ENCODE results near the gene IDH3G. TPM values are rescaled to one million over a fixed set of nuclear protein-coding genes. Genes with fewer than 3 reads are reported as not detected.

Gene IDH3G
- 10 to 100 TPM; 60.2 to 67.1 (median 62.8) TPM for total RNA-seq (2021; fragmentation: NEBNext Ultra II Directional; extraction: Animal tissue kit (Norgen Biotek cat#: 25700))
- long read RNA-seq, partial matches to known transcripts, result 7 of 130 reads
- long read RNA-seq, other reads (novel, unspliced or antisense), result 123 of 130 reads

DNA sequence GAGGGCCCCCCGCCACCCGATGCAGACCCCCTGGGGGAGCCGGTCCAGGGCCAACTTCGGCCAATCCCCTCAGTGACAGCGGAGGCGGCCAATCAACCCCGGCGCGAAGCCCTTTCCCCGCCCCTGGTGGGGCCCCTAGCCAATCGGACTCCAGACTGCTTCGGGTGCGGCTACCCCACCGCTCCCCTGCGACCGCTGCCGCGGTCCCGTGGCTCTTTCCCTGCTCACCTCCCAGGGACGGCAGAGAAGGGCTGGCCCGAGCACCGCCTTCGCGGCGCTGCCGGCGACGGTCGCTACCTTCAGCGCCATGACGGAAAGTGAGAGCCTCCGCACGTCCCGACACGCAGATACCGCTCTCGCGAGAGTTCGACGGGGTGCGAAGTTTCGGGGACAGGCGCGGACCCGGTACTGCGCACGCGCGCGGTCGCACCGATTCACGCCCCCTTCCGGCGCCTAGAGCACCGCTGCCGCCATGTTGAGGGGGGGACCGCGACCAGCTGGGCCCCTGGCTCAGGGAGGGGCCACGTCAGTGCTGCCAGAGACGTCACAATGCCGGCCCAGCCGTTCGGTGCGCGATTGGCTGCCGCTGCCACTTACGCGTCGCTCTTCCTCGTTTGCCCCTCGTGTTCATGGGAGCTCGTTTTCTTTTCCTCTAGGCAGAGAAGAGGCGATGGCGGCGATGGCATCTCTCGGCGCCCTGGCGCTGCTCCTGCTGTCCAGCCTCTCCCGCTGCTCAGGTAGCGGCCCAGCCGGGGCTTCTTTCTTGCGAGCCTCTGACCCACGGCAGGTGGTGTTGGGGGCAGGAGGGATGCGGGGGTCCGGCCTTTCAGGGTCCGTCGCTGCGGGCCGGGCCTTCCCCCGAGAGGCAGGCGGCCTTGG lies at the start of gene IDH3G, which contains the start of gene SSR4:
Gene IDH3G, minus strand, starts transcription at position 358 of the 879 bp plus-strand sequence. Its CDS starts 49 bp downstream, at position 309.
Gene SSR4, plus strand, starts transcription at position 651 of the 879 bp plus-strand sequence. Its CDS starts 20 bp downstream, at position 671.
- Mint-ChIP-seq H3K4me1 (ENCODE audit: low read depth) (peaks cover 18% of the 10 kb centered on the region), H3K9me3 (no peaks in the 10 kb centered on the region), H3K4me3 (peak within 1 kb of the TSS; percentile 95), H3K36me3 (ENCODE audit: low read depth) (peaks cover 4% of the 10 kb centered on the region), H3K27ac (peak within 1 kb of the TSS; percentile 92), H3K27me3 (ENCODE audit: insufficient read depth) (peaks cover 2% of the 10 kb centered on the region; the same call in 1 of the 2 replicates)
- TF ChIP-seq, protein P1, sequence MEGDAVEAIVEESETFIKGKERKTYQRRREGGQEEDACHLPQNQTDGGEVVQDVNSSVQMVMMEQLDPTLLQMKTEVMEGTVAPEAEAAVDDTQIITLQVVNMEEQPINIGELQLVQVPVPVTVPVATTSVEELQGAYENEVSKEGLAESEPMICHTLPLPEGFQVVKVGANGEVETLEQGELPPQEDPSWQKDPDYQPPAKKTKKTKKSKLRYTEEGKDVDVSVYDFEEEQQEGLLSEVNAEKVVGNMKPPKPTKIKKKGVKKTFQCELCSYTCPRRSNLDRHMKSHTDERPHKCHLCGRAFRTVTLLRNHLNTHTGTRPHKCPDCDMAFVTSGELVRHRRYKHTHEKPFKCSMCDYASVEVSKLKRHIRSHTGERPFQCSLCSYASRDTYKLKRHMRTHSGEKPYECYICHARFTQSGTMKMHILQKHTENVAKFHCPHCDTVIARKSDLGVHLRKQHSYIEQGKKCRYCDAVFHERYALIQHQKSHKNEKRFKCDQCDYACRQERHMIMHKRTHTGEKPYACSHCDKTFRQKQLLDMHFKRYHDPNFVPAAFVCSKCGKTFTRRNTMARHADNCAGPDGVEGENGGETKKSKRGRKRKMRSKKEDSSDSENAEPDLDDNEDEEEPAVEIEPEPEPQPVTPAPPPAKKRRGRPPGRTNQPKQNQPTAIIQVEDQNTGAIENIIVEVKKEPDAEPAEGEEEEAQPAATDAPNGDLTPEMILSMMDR (IDR thresholded peaks at IDR 0.05), result peak; percentile 54; the same call in 1 of the 2 replicates
- peak; percentile 85 for DNase-seq

DNA sequence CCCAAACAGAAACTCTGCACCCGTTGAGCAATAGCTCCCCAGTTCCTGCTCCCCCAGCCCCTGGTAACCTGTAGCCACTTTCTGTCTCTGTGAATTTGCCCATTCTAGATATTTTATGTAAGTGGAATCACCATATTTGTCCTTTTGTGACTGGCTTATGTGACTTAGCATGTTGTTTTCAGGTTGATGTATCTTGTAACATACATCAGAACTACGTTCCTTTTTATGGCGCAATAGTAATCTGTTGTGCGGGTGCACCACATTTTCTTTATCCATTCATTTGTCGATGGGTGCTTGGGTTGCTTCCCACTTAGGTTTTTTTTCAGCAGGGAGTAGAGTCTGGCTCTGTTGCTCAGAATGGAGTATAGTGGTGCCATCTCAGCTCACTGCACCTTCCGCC lies 42.7 kb upstream of the IDH3G start:
- H3K36me3 Mint-ChIP-seq (ENCODE audit: low read depth), result no peaks in the 10 kb centered on the region
- no peak overlapping the region for H3K4me3 Mint-ChIP-seq
- no peaks in the 10 kb centered on the region for H3K4me1 Mint-ChIP-seq (ENCODE audit: low read depth)
- peaks cover 22% of the 10 kb centered on the region for H3K27me3 Mint-ChIP-seq (ENCODE audit: insufficient read depth)
- TF ChIP-seq, protein P1 (IDR thresholded peaks at IDR 0.05), result no peak
- H3K9me3 Mint-ChIP-seq, result no peaks in the 10 kb centered on the region
- no peak overlapping the region for H3K27ac Mint-ChIP-seq
- no peak for DNase-seq

DNA sequence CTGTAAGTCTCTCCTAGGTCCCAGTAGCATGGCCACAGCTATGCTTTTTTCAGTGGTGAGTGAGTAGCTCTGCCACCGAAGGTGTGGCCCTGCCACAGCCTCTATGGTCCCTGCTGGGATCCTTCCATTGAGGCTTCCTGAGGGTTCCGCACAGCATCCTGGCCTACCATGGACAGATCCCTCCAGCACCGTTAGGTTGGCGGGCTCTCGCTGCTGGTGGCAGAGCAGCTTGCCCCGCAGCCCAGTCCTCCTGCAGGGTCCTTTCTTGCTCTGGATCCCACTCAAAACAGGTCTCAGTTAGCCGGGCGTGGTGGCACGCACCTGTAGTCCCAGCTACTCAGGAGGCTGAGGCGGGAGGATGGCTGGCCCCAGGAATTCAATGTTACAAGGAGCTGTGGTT lies 38.6 kb upstream of the IDH3G start:
- no peaks in the 10 kb centered on the region for H3K4me1 Mint-ChIP-seq (ENCODE audit: low read depth)
- TF ChIP-seq, protein P1 (IDR thresholded peaks at IDR 0.05), result no peak
- H3K36me3 Mint-ChIP-seq (ENCODE audit: low read depth), result no peaks in the 10 kb centered on the region
- peaks cover 18% of the 10 kb centered on the region for H3K27me3 Mint-ChIP-seq (ENCODE audit: insufficient read depth)
- no peak overlapping the region for H3K4me3 Mint-ChIP-seq
- DNase-seq, result no peak
- H3K27ac Mint-ChIP-seq, result no peak overlapping the region
- H3K9me3 Mint-ChIP-seq, result no peaks in the 10 kb centered on the region

DNA sequence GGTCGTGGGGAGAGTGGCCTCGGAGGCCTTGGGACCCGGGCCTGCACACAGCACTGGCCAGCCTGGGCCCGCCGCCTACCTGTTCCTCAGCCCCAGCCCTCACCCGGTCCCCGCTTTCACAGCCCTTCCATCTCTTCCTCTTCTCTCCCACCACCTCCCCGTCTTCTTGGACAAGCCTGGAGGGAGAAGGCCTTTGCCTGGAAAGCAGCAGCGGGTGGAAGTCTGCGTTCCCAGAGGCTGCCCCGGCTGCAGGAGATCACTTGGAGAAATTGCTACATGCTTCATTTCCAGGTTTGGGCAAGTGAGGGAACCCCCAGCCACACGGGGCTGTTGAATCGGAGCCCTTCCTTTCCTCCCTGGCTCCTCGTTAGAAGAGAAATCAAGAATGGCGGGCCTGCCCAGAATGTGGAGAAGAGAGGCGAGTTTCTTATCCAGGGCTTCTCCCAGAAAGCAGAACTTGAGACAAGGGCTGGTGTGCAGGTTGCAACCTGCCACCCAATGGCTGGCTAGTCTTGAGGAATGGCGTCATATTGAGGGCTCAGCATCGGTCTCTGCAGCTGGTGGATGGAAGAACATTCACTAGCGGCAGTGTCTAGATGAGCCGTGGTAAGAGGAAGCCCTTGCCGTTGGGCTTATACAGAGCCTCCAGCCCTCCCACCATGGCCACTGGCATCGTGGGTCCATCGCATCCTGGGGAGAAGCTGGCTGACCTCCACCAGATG lies 37.4 kb upstream of the IDH3G start:
- H3K36me3 Mint-ChIP-seq (ENCODE audit: low read depth), result no peaks in the 10 kb centered on the region
- H3K27ac Mint-ChIP-seq, result no peak overlapping the region
- H3K4me1 Mint-ChIP-seq (ENCODE audit: low read depth), result no peaks in the 10 kb centered on the region
- DNase-seq, result no peak
- TF ChIP-seq, protein P1 (IDR thresholded peaks at IDR 0.05), result no peak
- H3K4me3 Mint-ChIP-seq, result no peak overlapping the region
- H3K27me3 Mint-ChIP-seq (ENCODE audit: insufficient read depth), result peaks cover 15% of the 10 kb centered on the region
- H3K9me3 Mint-ChIP-seq, result no peaks in the 10 kb centered on the region

DNA sequence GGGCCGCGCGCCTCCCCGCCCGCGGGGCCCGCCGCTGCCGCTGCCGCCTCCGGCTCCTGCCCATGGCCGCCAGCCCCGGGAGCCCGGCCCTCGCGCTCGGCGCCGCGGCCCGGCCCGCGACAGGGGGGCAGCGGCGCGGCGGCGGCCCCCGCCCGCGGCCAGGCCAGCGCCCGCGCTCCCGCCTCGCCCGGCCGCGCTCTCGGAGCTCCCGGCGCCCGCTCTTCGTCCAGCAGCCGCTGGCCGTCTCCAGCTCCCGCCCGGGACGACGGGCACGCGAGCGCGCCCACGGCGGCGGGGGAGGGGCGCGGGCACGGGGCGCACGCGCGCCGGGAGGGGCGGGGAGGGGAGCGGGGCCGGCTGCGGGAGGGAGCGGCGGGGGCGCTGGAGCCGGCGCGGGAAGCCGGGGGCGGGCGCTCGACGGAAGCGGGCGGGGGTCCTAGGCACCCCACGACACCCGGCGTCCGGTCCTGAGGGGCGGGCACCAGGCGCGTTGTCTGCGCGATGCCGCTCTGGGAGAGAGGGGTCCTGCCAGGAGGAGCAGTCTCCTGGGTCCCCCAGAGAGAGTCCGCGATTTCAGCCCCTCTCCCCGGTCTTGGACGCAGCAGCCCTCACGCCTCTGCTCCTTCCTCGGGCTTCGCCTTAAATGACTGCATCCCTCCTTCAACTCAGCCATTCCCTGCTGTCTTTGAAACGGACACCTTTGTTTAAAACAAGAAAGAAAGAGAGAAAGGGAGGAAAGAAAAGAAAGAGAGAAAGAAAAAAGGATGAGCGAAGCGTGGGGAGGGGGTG lies 36.7 kb upstream of the IDH3G start:
- H3K4me3 Mint-ChIP-seq, result no peak overlapping the region
- no peak overlapping the region for H3K27ac Mint-ChIP-seq
- no peak for DNase-seq
- TF ChIP-seq, protein P1 (IDR thresholded peaks at IDR 0.05), result no peak
- H3K27me3 Mint-ChIP-seq (ENCODE audit: insufficient read depth), result peaks cover 14% of the 10 kb centered on the region
- H3K4me1 Mint-ChIP-seq (ENCODE audit: low read depth), result no peaks in the 10 kb centered on the region
- H3K9me3 Mint-ChIP-seq, result no peaks in the 10 kb centered on the region
- no peaks in the 10 kb centered on the region for H3K36me3 Mint-ChIP-seq (ENCODE audit: low read depth)
